ENCODE results near the gene EVA1C. TPM values are rescaled to one million over a fixed set of nuclear protein-coding genes. Genes with fewer than 3 reads are reported as not detected.
A peak's percentile ranks its signal among the peaks of the same experiment; 100 is the strongest.
"Not testable (repeated sequence)": the region's sequence is repeated elsewhere in the genome, so short reads cannot be mapped to it uniquely, and the experiment has no call there.

Gene EVA1C
- total RNA-seq, 1 experiment from 2014 or later, result 0.98 TPM

- Histone ChIP-seq H2AK5ac (ENCODE audit: insufficient read length, low read length) (no peak overlapping the region), H2BK120ac (ENCODE audit: low read depth, low read length, poor library complexity, severe bottlenecking) (no peak overlapping the region), H3K14ac (ENCODE audit: insufficient read depth, low read length) (no peak overlapping the region), H2BK5ac (ENCODE audit: insufficient read length, low read length) (no peak overlapping the region), H3K4me2 (ENCODE audit: insufficient read depth, insufficient read length, low read length) (no peak overlapping the region), H2BK20ac (ENCODE audit: low read depth, low read length, poor library complexity, severe bottlenecking) (no peak overlapping the region), H3K4me1 (ENCODE audit: insufficient read depth, low read length) (no peaks in the 10 kb centered on the region; the same call in 1 of the 2 replicates), H4K20me1 (ENCODE audit: control insufficient read depth, insufficient read depth, insufficient read length) (no peaks in the 10 kb centered on the region), H3K23me2 (ENCODE audit: insufficient read length, low read depth, low read length, poor library complexity, severe bottlenecking) (no peaks in the 10 kb centered on the region), H4K5ac (ENCODE audit: insufficient read length, low read depth, low read length) (no peak overlapping the region), H3K9ac (ENCODE audit: extremely low read depth, insufficient read length, low read length) (no peak overlapping the region), H2AFZ (ENCODE audit: low read length) (no peak overlapping the region), H4K91ac (ENCODE audit: insufficient read length, low read depth, low read length) (no peak overlapping the region), H3K4ac (ENCODE audit: low read depth, low read length) (no peak overlapping the region), H3K23ac (ENCODE audit: insufficient read length, low read depth, low read length) (no peak overlapping the region), H3K9me3 (ENCODE audit: control insufficient read depth, low read depth, low read length) (no peaks in the 10 kb centered on the region), H3K56ac (ENCODE audit: insufficient read length, low read depth, low read length) (no peak overlapping the region), H2BK12ac (ENCODE audit: insufficient read length, low read depth, low read length) (no peak overlapping the region), H3K27ac (ENCODE audit: insufficient read length, low read depth, low read length) (no peak overlapping the region), H3K79me1 (ENCODE audit: insufficient read depth, low read depth, low read length, poor library complexity, severe bottlenecking) (no peaks in the 10 kb centered on the region), H3T11ph (ENCODE audit: low read length) (no peak overlapping the region), H4K8ac (replicated peaks; ENCODE audit: insufficient read length, low read depth, low read length) (no peak overlapping the region), H3K18ac (ENCODE audit: insufficient read length, low read depth, low read length) (no peak overlapping the region), H2BK15ac (ENCODE audit: low read depth, low read length) (no peak overlapping the region), H3K27me3 (ENCODE audit: insufficient read depth, low read length) (no peaks in the 10 kb centered on the region), H3K79me2 (ENCODE audit: insufficient read depth, low read length) (no peaks in the 10 kb centered on the region)
- WGBS (ENCODE audit: extremely low coverage, insufficient read length, low lambda C conversion rate), result no CpG with 5 or more reads among the region's 6 CpGs
- Mint-ChIP-seq H3K27ac (no peak overlapping the region), H3K36me3 (ENCODE audit: insufficient read depth in 1 of 3, low read depth in 3 of 3) (peaks cover 3 to 5% (median 5%) of the 10 kb centered on the region in 3 experiments; a peak in 4 of 7 replicates), H3K27me3 (ENCODE audit: low read depth) (no peaks in the 10 kb centered on the region; the same call in none of the 2 replicates), H3K4me1 (peaks cover 0 to 3% of the 10 kb centered on the region in 2 experiments; a peak in 1 of 4 replicates), H3K4me3 (no peak overlapping the region), H3K9me3 (peaks cover 3 to 6% of the 10 kb centered on the region in 2 experiments)
- DNase-seq, result no peak
- TF ChIP-seq CTCF (conservative IDR thresholded peaks at IDR 0.05), result no peak
Measured at GRCh38 chr21:32448803-32449594, 36.5 kb downstream of the EVA1C start.

- H2BK20ac ChIP-seq (ENCODE audit: low read depth, low read length, poor library complexity, severe bottlenecking); H3K79me1 ChIP-seq (ENCODE audit: insufficient read depth, low read depth, low read length, poor library complexity, severe bottlenecking); H3K18ac ChIP-seq (ENCODE audit: insufficient read length, low read depth, low read length); H3T11ph ChIP-seq (ENCODE audit: low read length); H2BK120ac ChIP-seq (ENCODE audit: low read depth, low read length, poor library complexity, severe bottlenecking); H3K36me3 Mint-ChIP-seq (ENCODE audit: insufficient read depth in 1 of 3, low read depth in 3 of 3); H4K8ac ChIP-seq (replicated peaks; ENCODE audit: insufficient read length, low read depth, low read length); H3K4me3 Mint-ChIP-seq; H3K56ac ChIP-seq (ENCODE audit: insufficient read length, low read depth, low read length); H4K5ac ChIP-seq (ENCODE audit: insufficient read length, low read depth, low read length); H2BK5ac ChIP-seq (ENCODE audit: insufficient read length, low read length); H4K91ac ChIP-seq (ENCODE audit: insufficient read length, low read depth, low read length); H3K9me3 Mint-ChIP-seq; H3K23ac ChIP-seq (ENCODE audit: insufficient read length, low read depth, low read length); H3K4ac ChIP-seq (ENCODE audit: low read depth, low read length); H3K27ac ChIP-seq (ENCODE audit: insufficient read length, low read depth, low read length); H3K23me2 ChIP-seq (ENCODE audit: insufficient read length, low read depth, low read length, poor library complexity, severe bottlenecking); H4K20me1 ChIP-seq (ENCODE audit: control insufficient read depth, insufficient read depth, insufficient read length); H3K27me3 Mint-ChIP-seq (ENCODE audit: low read depth); DNase-seq; H2BK12ac ChIP-seq (ENCODE audit: insufficient read length, low read depth, low read length); H2BK15ac ChIP-seq (ENCODE audit: low read depth, low read length); H3K14ac ChIP-seq (ENCODE audit: insufficient read depth, low read length); H3K4me2 ChIP-seq (ENCODE audit: insufficient read depth, insufficient read length, low read length); H3K79me2 ChIP-seq (ENCODE audit: insufficient read depth, low read length); H3K9me3 ChIP-seq (ENCODE audit: control insufficient read depth, low read depth, low read length); H2AK5ac ChIP-seq (ENCODE audit: insufficient read length, low read length); H2AFZ ChIP-seq (ENCODE audit: low read length); H3K27me3 ChIP-seq (ENCODE audit: insufficient read depth, low read length); H3K9ac ChIP-seq (ENCODE audit: extremely low read depth, insufficient read length, low read length); H3K4me1 ChIP-seq (ENCODE audit: insufficient read depth, low read length): not testable (repeated sequence)
- WGBS (ENCODE audit: extremely low coverage, insufficient read length, low lambda C conversion rate), result no CpG with 5 or more reads among the region's 14 CpGs
- Mint-ChIP-seq H3K27ac (peak overlapping the region in 2 of 3 experiments; percentile 66 to 91; a peak in 4 of 7 replicates), H3K4me1 (peaks cover 6 to 10% of the 10 kb centered on the region in 2 experiments; a peak in 3 of 4 replicates)
Measured at GRCh38 chr21:32450881-32451701, 38.6 kb downstream of the EVA1C start.
